GM19193 (cell line): ENCODE results near the gene FSIP1.

Experiments used
- POLR2A ChIP-seq: IDR thresholded peaks from 4 replicates; pipeline ENCODE4 v1.6.1; 2011; ENCODE audit not compliant: insufficient read depth, insufficient read length; ENCODE audit errors: extremely low read depth

The FSIP1 gene

DNA sequence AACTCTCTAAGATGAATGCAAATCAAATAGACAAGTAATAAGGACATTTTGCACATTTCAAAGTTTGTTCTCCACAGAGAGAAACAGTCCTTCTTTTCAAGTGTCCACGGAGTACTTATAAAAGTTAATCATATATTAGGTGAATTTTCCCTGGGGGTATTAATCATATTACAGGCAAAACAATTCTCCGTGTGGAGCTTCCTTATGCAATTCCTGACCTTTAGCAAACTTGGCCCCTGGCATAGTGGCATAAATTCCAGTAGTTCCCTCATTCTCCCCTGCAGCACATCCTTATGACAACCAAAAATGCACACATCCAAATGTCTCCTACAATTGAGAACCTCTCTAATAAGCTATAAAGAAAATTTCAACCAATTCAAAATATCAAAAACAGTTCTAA lies 34.4 kb downstream of the FSIP1 start:
- TF ChIP-seq POLR2A: no peak

GRCh38 chr15:39747326-39747725 lies 35.3 kb downstream of the FSIP1 start:
- TF ChIP-seq POLR2A: no peak

DNA sequence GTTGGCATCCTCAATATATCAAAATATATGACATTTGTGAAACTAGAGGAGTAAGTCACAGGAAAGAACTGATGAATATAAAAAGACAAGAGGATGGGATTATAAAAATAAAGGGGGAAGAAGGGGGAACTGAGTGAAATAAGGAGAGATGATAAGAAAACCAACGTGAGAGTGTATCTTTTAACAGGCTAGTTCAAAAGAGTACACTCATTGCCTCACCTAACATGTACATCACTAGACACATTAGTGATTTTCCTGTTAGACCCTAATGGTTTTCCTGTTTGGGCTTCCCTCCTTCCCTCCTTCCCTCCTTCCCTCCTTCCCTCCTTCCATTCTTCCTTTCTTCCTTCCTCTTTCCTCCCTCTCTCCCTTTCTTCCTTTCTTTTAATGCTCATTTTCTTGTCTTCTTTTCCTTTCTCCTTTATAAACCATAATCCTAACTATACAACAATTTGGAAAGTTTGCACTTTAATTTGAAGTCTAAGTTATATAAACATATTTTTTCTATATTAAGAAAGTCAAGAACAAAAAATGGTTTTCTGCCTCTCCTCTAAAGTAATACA lies 35.8 kb downstream of the FSIP1 start:
- no peak for TF ChIP-seq POLR2A

GRCh38 chr15:39746176-39746575 lies 36.5 kb downstream of the FSIP1 start:
- no peak for TF ChIP-seq POLR2A

- no peak for TF ChIP-seq POLR2A
These were observed 37.2 kb downstream of the FSIP1 start for GRCh38 chr15:39745415-39745814.

- TF ChIP-seq POLR2A: no peak
These were observed 38.1 kb downstream of the FSIP1 start for GRCh38 chr15:39744334-39745103.

GRCh38 chr15:39743611-39744010 lies 39.0 kb downstream of the FSIP1 start:
- TF ChIP-seq POLR2A: no peak

- no peak for TF ChIP-seq POLR2A
These were observed 41.4 kb downstream of the FSIP1 start for GRCh38 chr15:39741258-39741657.

- TF ChIP-seq POLR2A: no peak
These were observed 43.6 kb downstream of the FSIP1 start for GRCh38 chr15:39738998-39739397.

GRCh38 chr15:39737196-39737550 lies 45.5 kb downstream of the FSIP1 start:
- no peak for TF ChIP-seq POLR2A

DNA sequence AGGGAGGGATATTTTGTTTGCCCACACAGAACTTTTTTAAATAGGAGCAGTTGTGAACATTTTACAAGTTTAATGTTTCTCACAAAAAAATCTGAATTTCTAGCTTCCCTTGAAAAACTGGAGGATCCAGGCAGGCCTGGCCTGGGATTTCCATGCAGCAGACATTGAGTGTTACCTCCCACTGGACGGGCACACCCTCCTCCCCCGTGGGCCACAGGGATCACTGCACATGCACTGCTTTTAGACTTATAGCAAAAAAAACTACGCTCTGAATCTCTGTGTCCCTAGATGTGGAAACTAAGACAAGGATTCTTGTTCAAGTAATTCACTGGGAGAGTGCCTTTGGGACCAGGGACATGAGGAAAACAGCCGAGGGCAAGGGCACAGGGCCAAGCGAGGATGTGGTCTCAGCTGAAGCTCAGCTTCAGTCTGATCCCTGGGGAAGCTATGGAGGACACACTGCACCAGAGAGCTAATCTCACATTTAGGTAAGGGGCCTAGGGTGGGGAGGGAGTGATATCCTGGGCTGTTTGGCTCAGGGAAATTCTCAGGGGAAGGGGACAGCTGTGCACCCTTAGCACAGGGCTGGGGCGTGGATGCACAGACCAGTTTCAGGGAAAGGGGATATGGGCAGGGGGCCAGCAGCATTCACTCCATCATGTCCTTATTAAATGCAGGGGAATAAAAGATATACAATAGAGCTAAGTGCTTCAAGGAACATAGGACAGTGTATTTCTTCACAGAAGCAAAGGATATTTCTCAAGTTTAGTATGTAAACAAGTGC lies 46.0 kb downstream of the FSIP1 start:
- no peak for TF ChIP-seq POLR2A

DNA sequence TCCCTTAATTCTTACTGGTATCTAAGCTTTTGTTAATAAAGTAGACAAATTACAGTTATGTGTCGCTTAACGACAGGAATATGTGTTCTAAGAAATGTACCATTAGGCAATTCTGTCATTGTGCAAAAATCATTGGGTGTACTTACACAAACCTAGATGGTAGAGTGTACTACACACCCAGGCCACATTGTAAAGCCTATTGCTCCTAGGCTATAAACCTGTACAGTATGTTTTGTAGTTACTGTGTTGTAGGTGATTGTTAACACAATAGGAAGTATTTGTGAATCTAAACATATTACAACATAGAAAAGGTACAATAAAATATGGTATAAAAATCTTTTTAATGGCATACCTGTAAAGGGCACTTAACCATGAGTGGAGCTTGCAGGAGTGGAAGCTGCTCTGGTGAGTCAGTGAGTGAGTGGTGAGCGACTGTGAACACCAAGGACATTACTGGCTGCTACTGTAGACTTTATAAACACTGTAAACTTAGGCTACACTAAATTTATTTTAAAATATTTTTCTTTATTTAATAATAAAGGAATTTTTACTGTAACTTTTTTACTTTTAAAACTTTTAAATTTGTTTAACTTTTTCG lies 47.4 kb downstream of the FSIP1 start:
- TF ChIP-seq POLR2A: no peak

DNA sequence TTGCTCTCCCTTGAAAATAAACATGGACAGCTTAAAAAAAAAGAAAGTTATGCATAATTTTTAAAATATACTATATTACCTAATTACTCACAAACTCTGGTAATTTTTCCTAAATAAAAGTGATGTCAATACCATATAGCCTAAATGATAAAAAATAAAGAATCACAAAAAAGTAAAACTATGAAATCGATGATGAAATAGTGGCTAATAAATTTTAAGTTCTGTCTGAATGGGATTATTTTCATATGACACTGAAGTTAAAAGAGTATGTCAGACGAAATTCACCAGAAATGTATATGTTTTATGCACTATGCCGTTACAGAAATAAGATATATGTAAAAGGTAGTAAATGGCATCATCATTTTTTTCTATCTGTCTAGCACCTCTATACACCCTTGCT lies 51.4 kb downstream of the FSIP1 start:
- TF ChIP-seq POLR2A: no peak

DNA sequence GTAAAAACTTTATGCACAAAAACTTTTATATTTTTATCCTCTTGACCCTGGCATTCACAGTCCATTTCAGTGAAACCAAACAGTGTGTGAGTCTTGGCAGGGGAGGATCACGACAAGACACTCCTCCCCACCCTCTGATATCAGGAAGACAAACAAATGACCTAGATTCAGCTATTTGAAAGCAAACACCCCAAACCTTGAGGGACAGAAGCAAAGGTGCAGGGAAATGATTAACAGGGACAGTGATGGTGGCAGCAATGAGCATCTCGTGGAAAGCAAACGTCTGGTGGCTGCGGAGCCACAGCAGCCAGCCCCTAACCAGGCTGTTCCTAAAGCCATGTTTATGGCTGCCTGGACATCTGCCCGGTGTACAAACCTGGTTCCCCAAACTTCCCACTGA lies 52.1 kb downstream of the FSIP1 start:
- TF ChIP-seq POLR2A: no peak

GRCh38 chr15:39729500-39729899 lies 53.1 kb downstream of the FSIP1 start:
- TF ChIP-seq POLR2A: no peak
